Adrenal gland (tissue), 12 donors: Measurements from ENCODE around the gene DNAJC6. TPM values are rescaled to one million over a fixed set of nuclear protein-coding genes. Genes with fewer than 3 reads are reported as not detected.

Source experiments
- DNase-seq, 7 donors: peaks; one replicate each; pipeline ENCODE4 v3.0.0-alpha.2; 2019 to 2020
- H3K27ac ChIP-seq, 5 donors: fragments of 200-600 bp; sonication (generic) in 4 of 5; 1 replicate in 3 of 5; 2 replicates in 2 of 5; pipeline versions ENCODE4 v1.5.1 to v1.8.0; 2016 to 2020; ENCODE audit warnings: mild to moderate bottlenecking in 1 of 5
- H3K27me3 ChIP-seq: fragments of 200-600 bp; 2 replicates; pipeline ENCODE4 v1.8.0; 2021
- H3K36me3 ChIP-seq, 2 donors: fragments of 200-600 bp; replicated peaks in 1 of 2; 1 replicate in 1 of 2; 2 replicates in 1 of 2; pipeline versions ENCODE4 v1.5.1 to v1.8.0; 2018 to 2022
- H3K4me1 ChIP-seq, 2 donors: fragments of 200-600 bp; replicated peaks in 1 of 2; 1 replicate in 1 of 2; 2 replicates in 1 of 2; pipeline versions ENCODE4 v1.5.1 to v1.8.0; 2018 to 2021
- H3K4me3 ChIP-seq, 4 donors: fragments of 200-600 bp; sonication (generic) in 3 of 4; one replicate each; pipeline ENCODE4 v1.5.1; 2016 to 2018
- H3K9me3 ChIP-seq, 3 donors: fragments of 200-600 bp; sonication (generic) in 1 of 3; replicated peaks in 1 of 3; 1 replicate in 2 of 3; 2 replicates in 1 of 3; pipeline versions ENCODE4 v1.5.1 to v1.8.0; 2016 to 2021
- CTCF ChIP-seq, 6 experiments: fragments of 450-650 bp in 4 of 6; fragments of 200-600 bp in 2 of 6; sonication (generic) in 1 of 6; IDR thresholded peaks; 1 replicate in 5 of 6; 2 replicates in 1 of 6; pipeline versions ENCODE4 v1.5.1 to v1.8.0; 2016 to 2021; ENCODE audit warnings: antibody characterized with exemption in 6 of 6, mild to moderate bottlenecking in 2 of 6, moderate library complexity in 1 of 6
- POLR2A ChIP-seq, 2 donors: fragments of 450-650 bp; IDR thresholded peaks; one replicate each; pipeline ENCODE4 v1.6.1; 2017; ENCODE audit warnings: antibody characterized with exemption in 2 of 2, mild to moderate bottlenecking in 2 of 2, moderate library complexity in 1 of 2
- WGBS, 4 donors: extraction: QIAGEN DNeasy Blood & Tissue Kit in 2 of 4; methylation state at CpG; one replicate each; pipeline versions ENCODE4 v1.1.5 to v1.1.7; 2013 to 2017; 5-methylcytosine and 5-hydroxymethylcytosine counted together
- intact Hi-C, 2 donors: fragments of 100-400 bp; cut with DNase I; formaldehyde crosslinking; loops; one replicate each; pipeline versions ENCODE4 v1.14.1 to v1.15.0; 2022 to 2023
- polyA plus RNA-seq, 3 donors: library from polyadenylated mRNA; stranded (reverse); fragments of 200-250 nt in 2 of 3; fragments of 350-450 nt in 1 of 3; fragmentation: Illumina TruSeq in 1 of 3; extraction: RNeasy Lipid Tissue Mini Kit (QIAGEN cat#74804) in 1 of 3; gene quantifications; one replicate each; pipeline ENCODE4 v1.2.3, GENCODE V29; 2013 to 2014
- total RNA-seq, 9 donors: library from RNA; depleted of rRNA in 4 of 9; stranded (reverse); fragments of >200 nt in 4 of 9; fragments of 120-200 nt in 1 of 9; fragmentation: NEBNext Ultra II Directional in 1 of 9; extraction: Animal tissue kit (Norgen Biotek cat#: 25700) in 1 of 9; gene quantifications; one replicate each; pipeline versions ENCODE4 v1.1.0 to v1.2.4, GENCODE V29; 2013 to 2023
- donor health status: healthy with polysubstance abuse.
- donor health status: Bipolar disorder and iron deficiency.
- donor health status: DM: yes; HTN: yes; CAD: no.
- donor health status: DM: no; HTN: no; CAD: no.
- donor health status: DM: no; HTN: no; CAD: no.
- donor health status: DM: yes; HTN: yes; CAD: no.

DNAJC6 gene
- total and polyA plus RNA-seq, 12 donors = 1.5 to 39.8 (median 13.2) TPM

- Histone ChIP-seq H3K27me3 (no peaks in the 10 kb centered on the region), H3K4me3 (no peak overlapping the region), H3K9me3 (no peaks in the 10 kb centered on the region), H3K36me3 (no peaks in the 10 kb centered on the region), H3K27ac (no peak overlapping the region), H3K4me1 (no peaks in the 10 kb centered on the region)
- TF ChIP-seq CTCF (IDR thresholded peaks at IDR 0.05) = no peak
- TF ChIP-seq POLR2A (IDR thresholded peaks at IDR 0.05) = no peak
- WGBS, 4 donors = 90 to 96% (median 94%) methylated on average over 2 of the region's 2 CpGs
- intact Hi-C loops = no loop called here
- no peak for DNase-seq
Measured at GRCh38 chr1:65387821-65388220, 78.5 kb downstream of the DNAJC6 start.

GRCh38 chr1:65388908-65389695, 79.8 kb downstream of the DNAJC6 start:
- no peak for DNase-seq
- Histone ChIP-seq H3K4me3 (no peak overlapping the region), H3K27ac (no peak overlapping the region), H3K36me3 (peaks cover 0 to 1% of the 10 kb centered on the region in 2 donors), H3K4me1 (no peaks in the 10 kb centered on the region), H3K27me3 (no peaks in the 10 kb centered on the region), H3K9me3 (no peaks in the 10 kb centered on the region)
- 94% methylated on average over 3 of the region's 3 CpGs for WGBS, 4 donors
- intact Hi-C loops = no loop called here
- TF ChIP-seq CTCF (IDR thresholded peaks at IDR 0.05) (no peak), POLR2A (IDR thresholded peaks at IDR 0.05) (no peak)

GRCh38 chr1:65392497-65392896, 83.2 kb downstream of the DNAJC6 start:
- no peak overlapping the region for H3K4me3 ChIP-seq
- intact Hi-C loops = no loop called here
- no peaks in the 10 kb centered on the region for H3K4me1 ChIP-seq
- H3K36me3 ChIP-seq = peaks cover 0 to 15% of the 10 kb centered on the region in 2 donors
- no peak overlapping the region for H3K27ac ChIP-seq
- WGBS, 4 donors = 96 to 100% (median 98%) methylated on average over 5 to 7 of the region's 7 CpGs
- H3K27me3 ChIP-seq = no peaks in the 10 kb centered on the region
- no peaks in the 10 kb centered on the region for H3K9me3 ChIP-seq
- TF ChIP-seq POLR2A (IDR thresholded peaks at IDR 0.05) = no peak
- no peak for TF ChIP-seq CTCF (IDR thresholded peaks at IDR 0.05)
- DNase-seq = no peak

GRCh38 chr1:65393347-65393746, 84.0 kb downstream of the DNAJC6 start:
- DNase-seq = no peak
- H3K4me3 ChIP-seq = no peak overlapping the region
- no peaks in the 10 kb centered on the region for H3K27me3 ChIP-seq
- H3K27ac ChIP-seq = no peak overlapping the region
- TF ChIP-seq POLR2A (IDR thresholded peaks at IDR 0.05) (no peak), CTCF (IDR thresholded peaks at IDR 0.05) (no peak)
- intact Hi-C loops = no loop called here
- no peaks in the 10 kb centered on the region for H3K4me1 ChIP-seq
- peaks cover 0 to 15% of the 10 kb centered on the region in 2 donors for H3K36me3 ChIP-seq
- 82 to 96% (median 94%) methylated on average over 2 of the region's 2 CpGs for WGBS, 4 donors
- H3K9me3 ChIP-seq = no peaks in the 10 kb centered on the region
